Nasal cavity respiratory epithelium epithelial cell of viscerocranial mucosa (primary cell): ENCODE data around the gene MEFV. TPM values are rescaled to one million over a fixed set of nuclear protein-coding genes. Genes with fewer than 3 reads are reported as not detected.

Experiments
- total RNA-seq: library from RNA; depleted of rRNA; stranded (reverse); fragments of >200 nt; gene quantifications from 2 replicates; pipeline ENCODE4 v1.2.3, GENCODE V29; 2014

Gene MEFV, protein sequence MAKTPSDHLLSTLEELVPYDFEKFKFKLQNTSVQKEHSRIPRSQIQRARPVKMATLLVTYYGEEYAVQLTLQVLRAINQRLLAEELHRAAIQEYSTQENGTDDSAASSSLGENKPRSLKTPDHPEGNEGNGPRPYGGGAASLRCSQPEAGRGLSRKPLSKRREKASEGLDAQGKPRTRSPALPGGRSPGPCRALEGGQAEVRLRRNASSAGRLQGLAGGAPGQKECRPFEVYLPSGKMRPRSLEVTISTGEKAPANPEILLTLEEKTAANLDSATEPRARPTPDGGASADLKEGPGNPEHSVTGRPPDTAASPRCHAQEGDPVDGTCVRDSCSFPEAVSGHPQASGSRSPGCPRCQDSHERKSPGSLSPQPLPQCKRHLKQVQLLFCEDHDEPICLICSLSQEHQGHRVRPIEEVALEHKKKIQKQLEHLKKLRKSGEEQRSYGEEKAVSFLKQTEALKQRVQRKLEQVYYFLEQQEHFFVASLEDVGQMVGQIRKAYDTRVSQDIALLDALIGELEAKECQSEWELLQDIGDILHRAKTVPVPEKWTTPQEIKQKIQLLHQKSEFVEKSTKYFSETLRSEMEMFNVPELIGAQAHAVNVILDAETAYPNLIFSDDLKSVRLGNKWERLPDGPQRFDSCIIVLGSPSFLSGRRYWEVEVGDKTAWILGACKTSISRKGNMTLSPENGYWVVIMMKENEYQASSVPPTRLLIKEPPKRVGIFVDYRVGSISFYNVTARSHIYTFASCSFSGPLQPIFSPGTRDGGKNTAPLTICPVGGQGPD
- under 0.01 and 0.07 TPM in 2 replicates for total RNA-seq

DNA sequence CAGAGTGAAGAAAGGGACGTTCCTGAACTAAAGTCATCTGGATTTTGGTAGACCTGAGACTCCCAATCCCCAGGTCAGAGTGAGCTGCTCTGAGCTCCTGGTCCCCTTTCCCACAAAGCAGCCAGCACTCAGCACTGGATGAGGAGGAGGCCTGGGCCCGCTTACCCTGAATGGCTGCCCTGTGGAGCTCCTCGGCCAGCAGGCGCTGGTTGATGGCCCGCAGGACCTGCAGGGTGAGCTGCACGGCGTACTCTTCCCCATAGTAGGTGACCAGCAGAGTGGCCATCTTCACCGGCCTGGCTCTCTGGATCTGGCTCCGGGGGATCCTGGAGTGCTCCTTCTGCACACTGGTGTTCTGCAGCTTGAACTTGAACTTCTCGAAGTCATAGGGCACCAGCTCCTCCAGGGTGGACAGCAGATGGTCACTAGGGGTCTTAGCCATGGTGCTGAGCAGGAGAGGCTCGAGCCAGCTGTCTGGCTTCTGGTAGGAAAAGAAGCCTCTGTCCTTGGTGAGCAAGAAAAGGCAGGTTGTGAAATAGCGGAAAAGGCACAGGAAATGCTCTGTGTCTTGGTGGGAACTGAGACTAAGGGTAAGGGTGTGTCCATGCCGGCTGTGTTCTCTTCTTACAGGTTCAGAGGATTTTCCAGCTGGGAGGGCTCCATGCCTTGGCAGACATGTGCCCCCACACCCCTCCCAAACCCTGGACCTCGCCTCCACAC is at the start of gene MEFV:
MEFV (minus strand) TSS at position 488 of the 720 bp plus-strand sequence; CDS start at position 442, 46 bp downstream.

DNA sequence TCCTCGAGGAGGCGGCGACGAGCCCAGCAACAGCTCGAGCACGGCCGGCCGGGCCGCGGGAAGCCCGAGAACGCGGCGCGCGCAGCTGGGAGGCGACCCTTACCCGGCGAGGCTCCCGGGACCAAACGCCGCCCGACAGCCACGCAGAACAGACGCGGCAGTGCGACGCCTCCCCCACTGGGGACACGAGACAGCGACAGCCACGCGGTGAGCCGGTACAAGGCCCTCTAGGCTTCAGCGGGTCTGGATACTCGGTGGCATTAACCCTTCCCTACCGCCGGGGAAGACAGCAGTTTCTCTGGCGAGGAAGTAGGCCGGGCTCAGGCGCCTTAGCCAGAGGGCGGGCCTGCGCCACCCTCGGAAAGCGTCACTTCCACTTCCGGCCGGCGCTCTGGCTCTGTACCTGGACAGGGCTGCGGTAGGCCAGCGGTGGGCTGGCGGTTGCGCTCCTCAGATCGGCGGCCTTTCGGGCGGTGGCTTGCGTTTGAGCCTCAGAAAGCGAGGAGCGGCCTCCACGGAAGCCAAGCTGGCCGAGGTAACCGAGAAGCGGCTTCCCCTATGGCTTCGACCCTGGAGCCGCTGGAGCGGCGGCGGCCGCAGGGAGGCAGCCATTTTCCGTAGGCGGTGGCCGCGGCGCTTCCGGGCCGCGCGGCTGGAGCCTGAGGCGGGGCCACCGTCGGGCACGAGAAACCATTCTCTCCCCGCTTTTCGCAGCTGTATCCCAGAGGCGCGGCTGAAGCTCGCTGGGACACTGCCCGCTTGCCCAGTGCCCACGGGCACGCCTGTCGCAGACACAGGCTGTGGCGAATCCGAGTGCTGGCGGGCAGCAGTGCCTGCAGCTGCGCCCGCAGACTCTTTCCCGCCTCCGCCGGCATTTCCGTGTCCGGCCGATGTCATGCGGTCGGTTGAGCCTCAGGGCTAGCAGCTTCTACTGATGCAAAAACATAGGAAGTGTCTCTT is 49.0 kb upstream of the MEFV start, which contains the start of the genes TIGD7 and ZNF75A:
TIGD7 (minus strand) TSS at position 322 of the 960 bp plus-strand sequence. CDS start 4,816 bp downstream, outside the sequence.
ZNF75A (plus strand) TSS at position 389 of the 960 bp plus-strand sequence. CDS start 2,932 bp downstream, outside the sequence.

DNA sequence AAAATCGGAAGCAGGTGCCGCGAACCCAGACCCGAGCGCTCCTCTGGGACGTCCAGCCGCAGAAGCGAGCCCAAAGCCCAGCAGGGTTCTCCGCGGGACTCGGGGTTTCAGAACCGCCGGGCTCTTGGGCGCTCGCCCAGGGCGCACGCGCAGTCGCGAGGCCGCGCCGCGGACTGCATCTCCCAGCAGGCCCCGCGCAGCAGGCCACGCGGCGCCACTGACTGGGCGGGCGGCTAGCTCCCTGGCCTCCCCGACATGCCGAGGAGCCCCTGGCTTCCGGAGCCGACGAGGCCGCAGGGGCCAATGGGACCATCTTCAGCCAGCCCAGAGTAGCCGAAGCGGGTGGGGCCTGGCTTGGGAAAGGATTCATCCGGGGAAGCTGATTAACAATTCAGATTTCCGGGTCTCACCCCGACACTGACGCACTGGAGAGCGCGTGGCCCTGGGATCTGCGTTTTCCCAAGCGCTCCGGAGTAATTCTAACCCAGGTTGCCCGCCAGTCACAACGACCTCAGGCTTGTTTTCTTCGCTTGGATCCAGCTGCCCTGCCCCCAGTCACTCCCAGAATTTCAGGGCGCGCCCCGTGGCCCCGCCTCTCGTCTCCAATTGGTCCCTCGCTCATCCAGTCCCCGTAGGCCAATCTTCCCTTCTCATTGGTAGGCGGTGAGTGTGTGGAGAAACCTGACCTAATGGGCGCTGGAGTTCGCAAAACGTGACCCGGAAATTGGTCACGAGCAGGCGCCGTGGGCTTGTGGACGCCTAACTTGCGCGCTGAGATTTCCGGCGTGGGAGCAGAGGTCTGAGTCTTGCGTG is 26.5 kb upstream of the MEFV start, which contains the start of gene ZNF263:
ZNF263 (plus strand) TSS at position 762 of the 813 bp plus-strand sequence. CDS start 328 bp downstream, outside the sequence.

DNA sequence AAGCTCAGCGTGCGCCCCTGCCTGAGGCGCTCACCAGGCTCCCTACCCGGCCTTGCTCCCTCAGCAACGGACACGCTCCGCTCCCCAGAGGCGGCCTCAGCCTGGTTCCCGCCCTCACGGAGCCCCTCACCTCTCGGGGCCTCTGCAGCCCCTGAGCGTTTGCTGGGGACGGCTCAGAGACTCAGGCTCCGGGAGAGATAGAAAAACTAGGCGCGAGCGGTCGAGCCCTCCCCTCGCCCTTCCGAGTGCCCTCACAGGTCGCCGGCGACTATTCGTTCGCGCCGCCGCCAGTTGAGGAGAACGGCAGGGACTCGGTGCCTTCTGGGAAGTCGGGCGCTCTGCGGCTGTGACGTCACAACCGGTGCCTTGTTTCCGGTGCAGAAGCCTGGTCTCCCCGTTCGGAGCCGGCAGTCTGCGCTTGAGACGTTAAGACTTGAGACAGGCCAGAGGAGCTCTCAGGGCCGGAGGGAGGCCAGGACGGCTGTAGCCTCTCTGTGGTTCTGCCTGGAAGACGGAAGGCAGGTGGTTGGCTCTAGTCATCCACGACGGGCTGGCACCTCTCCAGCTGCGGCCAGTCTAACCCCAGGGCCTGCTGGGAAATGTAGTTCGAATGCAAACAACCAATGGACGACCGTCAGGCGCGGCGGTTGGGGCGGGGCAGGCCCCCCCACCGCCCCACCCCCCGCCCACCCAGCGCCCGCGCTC is 21.4 kb downstream of the MEFV start, which contains the start of gene ZNF200:
ZNF200 (minus strand) TSS at position 302 of the 705 bp plus-strand sequence. CDS start 1,403 bp downstream, outside the sequence.

Other genes starting within 250 kb of the MEFV start
- gene CLDN9, start 243.7 kb downstream of the MEFV start, total RNA-seq = under 0.01 and 0.14 TPM in 2 replicates
- gene CLDN6, start 238.4 kb downstream of the MEFV start, total RNA-seq = under 0.01 and 0.14 TPM in 2 replicates
- gene TNFRSF12A, start 236.3 kb downstream of the MEFV start, total RNA-seq = 279 and 421 TPM in 2 replicates
- 2.4 and 9.4 TPM in 2 replicates for gene HCFC1R1, start 232.7 kb downstream of the MEFV start, total RNA-seq
- gene THOC6, start 232.6 kb downstream of the MEFV start, total RNA-seq = 14.4 and 23.2 TPM in 2 replicates
- 23.3 and 27.3 TPM in 2 replicates for gene BICDL2, start 219.7 kb downstream of the MEFV start, total RNA-seq
- 0.21 and 0.34 TPM in 2 replicates for gene MMP25, start 210.1 kb downstream of the MEFV start, total RNA-seq
- 1.7 and 32.1 TPM in 2 replicates for gene IL32, start 191.0 kb downstream of the MEFV start, total RNA-seq
- not detected in 2 replicates for gene ZSCAN10, start 157.3 kb downstream of the MEFV start, total RNA-seq
- gene ZNF205, start 144.0 kb downstream of the MEFV start, total RNA-seq = 17.4 and 17.8 TPM in 2 replicates
- 13.7 and 22.8 TPM in 2 replicates for gene ZNF213, start 121.6 kb downstream of the MEFV start, total RNA-seq
- 0.14 TPM in 1 of 2 replicates, not detected in the other for gene OR1F1, start 68.4 kb downstream of the MEFV start, total RNA-seq
- 9.9 and 13.7 TPM in 2 replicates for gene ZNF200, start 21.5 kb downstream of the MEFV start, total RNA-seq
- gene ZNF263, start 26.9 kb upstream of the MEFV start, total RNA-seq = 55.7 and 64.9 TPM in 2 replicates
- gene TIGD7, start 48.8 kb upstream of the MEFV start, total RNA-seq = 6.0 and 7.9 TPM in 2 replicates
- 25.6 and 36.6 TPM in 2 replicates for gene ZNF75A, start 48.9 kb upstream of the MEFV start, total RNA-seq
- gene OR2C1, start 99.3 kb upstream of the MEFV start, total RNA-seq = not detected in 2 replicates
- gene ZSCAN32, start 144.4 kb upstream of the MEFV start, total RNA-seq = 20.5 and 20.6 TPM in 2 replicates
- gene ZNF174, start 144.6 kb upstream of the MEFV start, total RNA-seq = 5.5 and 8.5 TPM in 2 replicates
- gene ZNF597, start 186.9 kb upstream of the MEFV start, total RNA-seq = 2.7 and 4.6 TPM in 2 replicates
- gene NAA60, start 187.0 kb upstream of the MEFV start, total RNA-seq = 6.5 and 17.8 TPM in 2 replicates
- gene C16orf90, start 238.9 kb upstream of the MEFV start, total RNA-seq = not detected in 2 replicates
- gene CLUAP1, start 244.4 kb upstream of the MEFV start, total RNA-seq = 9.2 and 24.7 TPM in 2 replicates